GM21447 (cell line): Measurements from ENCODE around the gene PLCB3.

Experiments used
- ATAC-seq: cut with Tn5 transposase; IDR thresholded peaks from one replicate; pipeline ENCODE4 v1.9.1; 2021; ENCODE audit not compliant: unreplicated experiment

The PLCB3 gene

DNA sequence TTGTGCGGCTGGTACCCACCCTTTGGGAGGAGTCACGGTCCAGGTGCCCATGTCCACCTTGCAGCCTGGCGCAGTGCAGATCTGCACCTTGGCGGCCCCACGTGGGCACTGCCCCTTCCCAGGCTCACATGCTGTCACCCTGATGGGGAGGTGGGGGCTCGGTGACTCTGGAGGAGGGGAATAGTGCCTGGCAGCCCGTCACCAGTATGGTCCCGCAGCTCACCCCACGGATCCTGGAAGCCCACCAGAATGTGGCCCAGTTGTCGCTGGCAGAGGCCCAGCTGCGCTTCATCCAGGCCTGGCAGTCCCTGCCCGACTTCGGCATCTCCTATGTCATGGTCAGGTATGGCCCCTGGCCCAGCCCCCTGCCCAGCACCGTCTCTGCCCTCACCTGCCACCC is 30.5 kb upstream of the PLCB3 start:
- ATAC-seq: no peak

DNA sequence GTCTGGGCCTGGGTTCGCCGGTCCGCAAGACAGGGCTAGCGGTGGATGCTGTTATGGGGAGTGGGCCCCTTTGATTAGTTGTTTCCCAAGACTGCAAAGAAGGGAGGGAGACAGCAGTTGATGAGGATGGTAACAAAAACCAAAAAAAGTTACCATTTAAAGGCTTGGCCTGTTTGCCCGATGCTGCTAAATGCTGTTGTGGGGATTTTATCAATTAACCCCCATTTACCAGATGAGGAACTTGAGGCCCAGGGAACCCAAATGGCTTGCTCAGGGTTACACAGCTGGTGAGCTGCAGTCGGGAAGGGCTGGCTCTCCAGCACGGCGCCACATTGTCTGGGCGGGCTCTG is 28.7 kb upstream of the PLCB3 start:
- ATAC-seq: no peak

DNA sequence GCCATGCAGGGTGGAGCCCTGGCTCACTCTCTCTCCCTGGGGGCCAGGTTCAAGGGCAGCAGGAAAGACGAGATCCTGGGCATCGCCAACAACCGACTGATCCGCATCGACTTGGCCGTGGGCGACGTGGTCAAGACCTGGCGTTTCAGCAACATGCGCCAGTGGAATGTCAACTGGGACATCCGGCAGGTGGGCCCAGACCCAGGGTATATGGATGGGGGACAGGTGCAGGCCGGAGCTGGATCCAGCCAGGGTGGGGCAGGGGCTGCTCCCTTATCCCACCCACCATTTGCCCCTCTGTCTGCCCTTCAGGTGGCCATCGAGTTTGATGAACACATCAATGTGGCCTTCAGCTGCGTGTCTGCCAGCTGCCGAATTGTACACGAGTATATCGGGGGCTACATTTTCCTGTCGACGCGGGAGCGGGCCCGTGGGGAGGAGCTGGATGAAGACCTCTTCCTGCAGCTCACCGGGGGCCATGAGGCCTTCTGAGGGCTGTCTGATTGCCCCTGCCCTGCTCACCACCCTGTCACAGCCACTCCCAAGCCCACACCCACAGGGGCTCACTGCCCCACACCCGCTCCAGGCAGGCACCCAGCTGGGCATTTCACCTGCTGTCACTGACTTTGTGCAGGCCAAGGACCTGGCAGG is 28.2 kb upstream of the PLCB3 start:
- ATAC-seq: no peak

DNA sequence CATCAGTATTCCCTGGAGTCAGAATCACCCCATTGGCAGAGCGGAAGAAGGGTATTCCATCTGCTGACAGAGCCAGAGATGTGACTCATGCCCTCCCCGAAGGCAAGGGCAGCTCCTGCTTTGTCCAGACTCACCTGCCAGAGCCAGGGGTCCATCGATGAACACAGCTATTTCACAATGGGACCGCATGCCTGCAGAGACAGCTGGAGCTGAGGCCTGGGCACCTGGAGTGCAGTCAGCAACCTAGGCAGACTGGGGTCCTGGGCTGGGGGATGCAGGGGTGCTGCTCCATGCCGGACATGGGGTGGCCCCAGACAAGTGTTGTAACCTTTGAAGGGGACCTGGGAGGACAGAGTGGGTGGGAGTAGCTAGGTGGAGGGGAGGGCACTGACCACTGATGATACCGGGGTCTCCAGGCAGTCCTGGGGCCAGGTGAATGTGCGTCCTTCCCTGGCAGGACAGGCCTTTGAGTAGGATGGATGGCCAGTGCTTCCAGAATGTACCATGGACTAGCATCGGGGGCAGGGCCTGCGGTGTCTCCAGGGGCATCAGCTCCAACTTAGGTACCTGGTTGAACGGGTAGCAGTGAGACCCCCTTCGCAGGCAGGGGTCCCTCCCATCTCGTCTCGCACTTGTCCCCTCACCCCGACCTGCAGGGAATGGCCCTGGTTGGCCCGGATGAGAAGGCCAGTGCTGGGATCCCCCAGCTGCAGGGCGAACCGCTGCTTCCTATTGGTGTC is 27.0 kb upstream of the PLCB3 start:
- no peak for ATAC-seq

DNA sequence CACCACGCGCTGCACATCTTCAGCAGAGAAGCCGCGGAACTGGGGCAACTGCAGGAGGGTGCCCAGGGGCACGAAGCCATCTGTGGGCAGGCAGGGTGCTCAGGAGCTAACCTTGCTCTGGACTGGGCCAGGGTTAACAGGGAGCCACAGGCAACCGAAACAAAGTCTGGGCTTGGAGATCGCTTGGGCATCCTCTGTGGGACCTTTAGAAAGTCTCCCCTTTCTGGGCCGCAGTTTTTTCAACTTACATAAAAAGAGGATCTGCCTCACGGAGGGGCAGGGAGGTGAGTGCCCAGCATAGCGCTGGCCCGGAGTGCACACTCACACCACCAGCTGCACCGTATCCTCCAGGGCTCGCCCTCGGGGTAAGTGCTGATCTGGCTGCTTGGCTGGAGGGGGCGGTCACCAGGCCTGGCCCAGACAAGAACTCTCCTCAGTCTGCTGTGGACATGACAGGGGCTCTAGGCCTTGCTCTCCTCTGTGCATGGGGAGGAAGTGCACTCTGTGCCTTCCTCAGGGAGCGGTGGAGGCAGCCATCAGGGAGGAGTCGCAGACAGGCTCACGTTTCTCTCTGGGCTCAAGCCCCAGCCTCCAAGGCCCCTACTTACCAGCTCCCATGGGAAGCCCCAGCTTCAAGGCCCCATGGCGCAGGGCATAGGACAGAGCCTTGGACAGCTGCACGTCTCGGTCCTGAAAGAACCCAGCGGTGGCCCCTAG is 26.3 kb upstream of the PLCB3 start:
- no peak for ATAC-seq

DNA sequence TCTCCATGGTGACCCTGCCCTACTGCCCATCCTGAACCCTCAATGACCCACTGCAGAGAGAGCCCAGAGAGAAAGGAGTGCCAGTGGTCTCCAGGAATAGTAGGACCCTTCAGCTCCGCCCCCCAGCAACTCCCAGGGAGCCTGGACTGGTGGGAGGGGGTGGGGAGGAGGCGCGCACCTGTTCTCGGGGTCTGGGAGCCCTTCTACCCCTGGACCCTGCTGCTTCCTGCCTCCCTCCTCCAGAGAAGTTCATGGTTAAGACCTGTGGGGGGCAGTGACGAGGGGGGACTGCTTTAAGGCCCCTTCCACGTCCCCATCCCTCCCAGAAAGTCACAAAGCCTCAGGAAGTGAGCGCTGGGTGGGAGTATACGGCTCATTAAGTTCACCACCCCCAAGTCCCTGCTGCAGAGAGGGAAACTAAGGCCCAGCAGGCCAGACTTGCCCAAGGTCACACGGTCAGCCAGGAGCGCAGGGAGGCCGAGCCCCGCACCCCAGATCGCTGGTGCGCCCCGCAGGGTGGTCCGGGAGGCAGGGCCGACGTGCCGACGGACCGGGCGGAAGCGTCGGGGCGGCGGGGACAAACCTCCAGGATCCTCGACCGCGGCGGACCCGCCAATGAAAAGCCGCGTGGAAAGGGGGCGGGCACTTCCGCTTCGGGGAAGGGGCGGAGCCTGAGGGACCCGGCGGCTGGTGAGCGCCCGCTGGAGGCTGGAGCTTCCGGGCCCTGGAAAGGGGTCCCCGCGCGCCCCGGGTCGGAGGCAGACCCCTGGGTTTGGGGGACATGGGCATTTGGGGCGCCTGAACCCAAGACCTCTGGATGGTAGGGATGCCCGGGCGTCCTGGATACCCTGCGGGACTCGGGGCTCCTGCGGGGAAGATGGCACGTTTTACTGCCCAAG is 25.5 kb upstream of the PLCB3 start, which contains the start of the genes NUDT22 and TRPT1:
Gene NUDT22 (plus strand): TSS at position 667 of the 899 bp plus-strand sequence. CDS start 379 bp downstream, outside the sequence.
Gene TRPT1 (minus strand): TSS at position 579 of the 899 bp plus-strand sequence. CDS start 326 bp downstream, at position 253.
- ATAC-seq: peak; percentile 29

DNA sequence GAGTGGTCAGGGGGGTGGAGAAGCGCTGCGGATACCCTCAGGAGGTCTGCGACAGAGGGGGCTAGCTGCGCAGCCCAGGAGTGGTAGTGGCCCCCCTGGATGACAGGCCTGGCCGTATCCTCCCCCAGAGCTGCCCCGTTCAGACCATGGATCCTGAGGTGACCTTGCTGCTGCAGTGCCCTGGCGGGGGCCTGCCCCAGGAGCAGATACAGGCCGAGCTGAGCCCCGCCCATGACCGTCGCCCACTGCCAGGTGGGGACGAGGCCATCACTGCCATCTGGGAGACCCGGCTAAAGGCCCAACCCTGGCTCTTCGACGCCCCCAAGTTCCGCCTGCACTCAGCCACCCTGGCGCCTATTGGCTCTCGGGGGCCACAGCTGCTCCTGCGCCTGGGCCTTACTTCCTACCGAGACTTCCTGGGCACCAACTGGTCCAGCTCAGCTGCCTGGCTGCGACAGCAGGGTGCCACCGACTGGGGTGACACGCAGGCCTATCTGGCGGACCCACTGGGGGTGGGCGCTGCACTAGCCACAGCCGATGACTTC is 24.8 kb upstream of the PLCB3 start:
- peak; percentile 39 for ATAC-seq

DNA sequence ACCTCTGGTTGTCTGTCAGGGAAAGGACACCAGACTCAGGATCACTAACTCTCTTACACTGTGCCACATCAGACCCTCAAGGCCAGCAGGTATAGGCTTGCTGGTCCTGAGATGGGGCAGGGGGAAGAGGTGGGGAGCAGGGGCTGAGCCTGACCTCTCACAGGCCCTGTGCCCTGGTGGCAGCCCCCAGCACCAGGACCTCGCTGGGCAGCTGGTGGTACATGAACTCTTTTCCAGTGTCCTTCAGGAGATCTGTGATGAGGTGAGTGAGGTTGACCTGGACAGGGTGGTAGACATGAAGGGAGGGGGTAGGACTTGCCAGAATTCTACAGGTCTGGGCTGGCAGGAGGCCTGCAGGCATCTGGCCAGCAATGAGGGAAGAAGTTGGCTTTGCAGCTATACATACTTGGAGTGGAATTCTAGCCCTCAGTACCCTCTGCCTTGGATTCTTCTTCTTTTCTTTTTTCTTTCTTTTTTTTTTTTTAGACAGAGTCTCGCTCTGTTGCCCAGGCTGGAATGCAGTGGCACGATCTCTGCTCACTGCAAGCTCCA is 23.8 kb upstream of the PLCB3 start:
- ATAC-seq: no peak

DNA sequence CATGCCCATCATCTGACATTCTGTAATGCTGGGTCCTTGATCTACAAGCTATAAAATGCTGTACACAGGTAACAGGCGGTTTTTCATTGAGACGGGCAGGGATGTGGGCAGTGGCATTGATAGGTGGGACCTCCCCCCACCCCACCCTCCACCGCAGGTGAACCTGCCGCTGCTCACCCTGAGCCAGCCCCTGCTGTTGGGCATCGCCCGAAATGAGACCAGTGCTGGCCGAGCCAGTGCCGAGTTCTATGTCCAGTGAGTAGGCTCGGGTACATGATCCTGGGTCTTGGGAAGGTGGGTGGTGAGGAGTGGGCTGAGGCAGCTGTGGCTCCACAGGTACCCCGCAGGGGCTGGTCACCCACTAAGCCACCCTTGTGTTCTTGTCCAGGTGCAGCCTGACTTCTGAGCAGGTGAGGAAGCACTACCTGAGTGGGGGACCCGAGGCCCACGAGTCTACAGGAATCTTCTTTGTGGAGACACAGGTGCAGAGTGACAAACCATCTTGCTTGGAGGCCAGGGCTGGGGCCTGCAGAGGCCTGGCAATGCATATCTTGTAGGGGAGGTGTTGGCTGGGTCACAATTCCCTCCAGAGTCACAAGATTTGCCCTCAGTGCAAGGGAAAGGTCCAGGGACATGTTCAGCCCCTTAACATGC is 22.1 kb upstream of the PLCB3 start:
- ATAC-seq: no peak

DNA sequence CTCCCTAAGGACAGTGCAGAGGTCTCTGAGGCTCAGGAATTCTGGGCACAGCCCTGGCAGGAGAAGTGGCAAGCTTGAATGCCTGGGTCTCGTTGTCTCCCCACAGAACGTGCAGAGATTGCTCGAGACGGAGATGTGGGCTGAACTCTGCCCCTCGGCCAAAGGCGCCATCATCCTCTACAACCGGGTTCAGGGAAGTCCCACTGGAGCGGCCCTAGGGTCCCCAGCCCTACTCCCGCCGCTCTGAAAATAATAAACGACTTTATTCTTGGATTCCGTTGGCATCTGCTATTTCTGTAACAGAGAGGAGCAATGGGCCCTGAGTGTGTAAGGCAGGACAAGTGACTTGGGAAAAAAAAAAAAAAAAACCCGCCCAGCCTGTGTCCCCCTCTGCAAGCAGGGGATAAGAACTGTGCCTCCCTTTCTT is 21.6 kb upstream of the PLCB3 start:
- ATAC-seq: no peak

DNA sequence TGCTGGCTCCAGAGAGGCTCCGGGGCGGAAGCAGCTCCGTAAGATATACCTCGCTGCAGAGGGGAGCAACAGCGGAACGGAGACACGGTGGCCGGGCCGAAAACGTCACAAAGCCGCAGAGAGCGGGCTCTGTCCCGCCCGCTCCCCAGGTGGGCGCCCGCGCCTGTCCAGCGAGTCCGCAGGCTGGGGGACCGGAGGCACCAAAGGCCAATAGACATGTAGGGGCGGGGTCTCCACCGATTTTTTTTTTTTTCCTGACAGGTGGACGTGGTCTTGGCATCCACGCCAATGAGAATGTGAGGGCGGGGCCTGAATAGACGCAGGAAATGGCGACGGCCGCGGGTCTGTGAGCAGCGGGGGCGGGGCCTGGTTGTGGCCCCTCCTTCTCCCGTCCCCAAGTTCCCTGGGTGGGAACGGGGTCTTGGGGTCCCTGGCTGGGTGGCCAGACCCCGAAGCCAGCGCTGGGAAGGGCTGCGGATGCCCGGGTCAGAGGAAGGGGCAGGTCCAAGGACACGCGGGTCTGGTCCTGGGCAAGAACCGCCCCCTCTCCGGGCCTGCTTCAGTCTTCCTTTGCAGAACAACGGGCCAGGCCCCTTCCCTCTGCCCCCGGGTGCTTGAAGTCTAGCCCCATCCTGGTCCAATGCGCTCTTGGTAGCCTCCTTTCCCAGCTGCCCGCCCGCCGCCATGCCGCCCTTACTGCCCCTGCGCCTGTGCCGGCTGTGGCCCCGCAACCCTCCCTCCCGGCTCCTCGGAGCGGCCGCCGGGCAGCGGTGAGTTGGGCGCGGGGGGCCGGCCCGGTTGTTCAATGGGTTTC is 21.0 kb upstream of the PLCB3 start, which contains the start of gene DNAJC4:
Gene DNAJC4 (plus strand): TSS at position 378 of the 814 bp plus-strand sequence. CDS start 307 bp downstream, at position 685.
- peak; percentile 46 for ATAC-seq

DNA sequence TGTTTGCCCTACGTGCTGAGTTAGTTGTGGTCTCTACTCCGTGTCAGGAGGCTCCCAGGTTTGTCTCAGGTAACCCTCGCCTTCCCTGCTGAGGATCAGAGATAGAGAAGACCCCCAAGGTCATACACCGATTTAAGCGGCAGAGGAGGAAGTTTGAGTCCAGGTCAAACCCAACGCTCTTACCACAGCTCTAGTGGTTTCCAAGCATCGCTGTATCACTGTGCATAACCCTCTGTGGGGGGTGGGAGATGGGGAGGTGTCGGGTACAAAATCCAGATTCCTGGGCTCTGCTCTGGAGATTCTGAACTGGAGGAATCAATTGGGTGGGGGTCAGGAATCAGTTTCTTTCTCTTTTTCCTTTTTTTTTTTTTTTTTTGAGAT is 20.4 kb upstream of the PLCB3 start:
- ATAC-seq: no peak

DNA sequence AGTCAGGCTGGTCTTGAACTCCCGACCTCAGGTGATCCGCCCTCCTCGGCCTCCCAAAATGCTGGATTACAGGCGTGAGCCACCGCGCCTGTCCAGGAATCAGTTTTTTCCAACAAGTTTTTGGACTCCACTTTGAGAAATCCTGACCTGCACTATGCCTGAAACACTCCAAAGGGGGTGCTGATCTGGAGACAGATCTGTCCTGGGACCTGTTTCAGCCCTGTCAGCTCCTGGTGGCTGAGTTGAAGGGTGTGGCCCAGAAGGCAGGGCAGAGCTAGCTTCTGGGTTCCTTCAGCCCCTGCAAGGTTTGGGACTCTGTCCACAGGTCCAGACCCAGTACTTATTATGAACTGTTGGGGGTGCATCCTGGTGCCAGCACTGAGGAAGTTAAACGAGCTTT is 19.8 kb upstream of the PLCB3 start:
- ATAC-seq: no peak

DNA sequence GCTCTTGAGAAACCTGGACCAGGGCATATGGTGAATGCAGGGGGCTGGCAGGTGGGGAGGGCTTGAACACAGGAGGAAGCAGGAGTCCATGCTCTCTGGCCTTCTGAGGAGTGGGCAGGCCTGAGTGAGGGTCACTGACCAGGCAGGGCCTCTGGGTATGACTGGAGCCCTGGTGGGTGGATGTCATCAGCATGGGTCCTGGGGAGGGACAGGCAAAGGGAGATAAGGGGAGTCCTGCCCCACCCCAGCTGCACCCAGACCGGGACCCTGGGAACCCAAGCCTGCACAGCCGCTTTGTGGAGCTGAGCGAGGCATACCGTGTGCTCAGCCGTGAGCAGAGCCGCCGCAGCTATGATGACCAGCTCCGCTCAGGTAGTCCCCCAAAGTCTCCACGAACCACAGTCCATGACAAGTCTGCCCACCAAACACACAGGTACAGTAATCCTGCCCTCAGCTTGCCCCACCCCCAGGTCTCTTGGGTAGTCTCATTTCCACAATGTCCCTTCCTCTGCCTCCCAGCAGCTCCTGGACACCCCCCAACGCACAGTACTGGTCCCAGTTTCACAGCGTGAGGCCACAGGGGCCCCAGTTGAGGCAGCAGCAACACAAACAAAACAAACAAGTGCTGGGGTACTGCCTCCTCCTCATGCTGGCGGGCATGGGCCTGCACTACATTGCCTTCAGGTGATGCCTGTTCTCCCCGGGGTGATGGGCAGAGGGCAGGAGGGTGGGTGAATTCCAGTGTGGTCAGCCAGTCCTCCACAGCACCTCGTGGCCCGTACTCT is 19.0 kb upstream of the PLCB3 start:
- no peak for ATAC-seq

DNA sequence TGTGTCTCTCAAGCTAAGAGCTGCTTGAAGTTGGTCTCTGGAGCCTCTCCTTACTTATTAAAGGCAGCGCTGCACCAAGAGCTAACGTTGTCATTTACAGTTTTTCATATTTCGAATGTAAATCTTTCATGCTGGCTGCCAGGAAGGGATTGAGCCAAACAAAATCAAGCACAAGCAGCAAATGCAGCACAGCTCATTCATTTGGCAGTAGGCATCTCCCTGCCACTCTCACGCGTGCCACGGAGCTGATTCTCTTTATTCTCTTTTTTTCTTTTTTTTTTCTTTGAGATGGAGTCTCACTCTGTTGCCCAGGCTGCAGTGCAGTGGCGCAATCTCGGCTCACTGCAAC is 18.4 kb upstream of the PLCB3 start:
- no peak for ATAC-seq

DNA sequence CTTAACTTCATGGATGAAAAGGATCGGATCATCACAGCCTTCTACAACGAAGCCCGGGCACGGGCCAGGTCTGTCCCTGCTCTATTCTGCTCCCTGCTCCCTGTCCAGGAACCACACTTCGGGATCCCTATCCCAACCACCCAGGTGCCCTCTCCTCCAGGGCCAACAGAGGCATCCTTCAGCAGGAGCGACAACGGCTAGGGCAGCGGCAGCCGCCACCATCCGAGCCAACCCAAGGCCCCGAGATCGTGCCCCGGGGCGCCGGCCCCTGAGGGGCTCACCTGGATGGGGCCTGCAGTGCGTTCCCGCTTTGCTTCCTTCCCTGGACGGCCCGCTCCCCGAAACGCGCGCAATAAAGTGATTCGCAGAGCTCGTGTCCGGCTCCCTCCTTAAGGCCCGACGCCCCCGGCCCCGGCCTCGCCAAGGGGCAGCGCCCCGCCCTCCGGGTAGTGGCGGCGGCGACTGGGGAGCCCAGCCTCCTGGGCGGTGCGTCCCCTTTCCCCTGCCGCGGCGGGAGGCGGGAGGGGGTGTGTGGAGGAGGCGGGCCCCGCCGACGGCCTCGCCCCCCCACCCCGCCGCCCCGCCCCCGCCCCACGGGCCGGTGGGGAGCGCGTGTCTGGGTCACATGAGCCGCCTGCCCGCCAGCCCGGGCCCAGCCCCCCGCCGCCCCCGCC is 17.3 kb upstream of the PLCB3 start, which contains the start of gene VEGFB:
Gene VEGFB (plus strand): TSS at position 672 of the 674 bp plus-strand sequence. CDS start 250 bp downstream, outside the sequence.
- ATAC-seq: no peak

DNA sequence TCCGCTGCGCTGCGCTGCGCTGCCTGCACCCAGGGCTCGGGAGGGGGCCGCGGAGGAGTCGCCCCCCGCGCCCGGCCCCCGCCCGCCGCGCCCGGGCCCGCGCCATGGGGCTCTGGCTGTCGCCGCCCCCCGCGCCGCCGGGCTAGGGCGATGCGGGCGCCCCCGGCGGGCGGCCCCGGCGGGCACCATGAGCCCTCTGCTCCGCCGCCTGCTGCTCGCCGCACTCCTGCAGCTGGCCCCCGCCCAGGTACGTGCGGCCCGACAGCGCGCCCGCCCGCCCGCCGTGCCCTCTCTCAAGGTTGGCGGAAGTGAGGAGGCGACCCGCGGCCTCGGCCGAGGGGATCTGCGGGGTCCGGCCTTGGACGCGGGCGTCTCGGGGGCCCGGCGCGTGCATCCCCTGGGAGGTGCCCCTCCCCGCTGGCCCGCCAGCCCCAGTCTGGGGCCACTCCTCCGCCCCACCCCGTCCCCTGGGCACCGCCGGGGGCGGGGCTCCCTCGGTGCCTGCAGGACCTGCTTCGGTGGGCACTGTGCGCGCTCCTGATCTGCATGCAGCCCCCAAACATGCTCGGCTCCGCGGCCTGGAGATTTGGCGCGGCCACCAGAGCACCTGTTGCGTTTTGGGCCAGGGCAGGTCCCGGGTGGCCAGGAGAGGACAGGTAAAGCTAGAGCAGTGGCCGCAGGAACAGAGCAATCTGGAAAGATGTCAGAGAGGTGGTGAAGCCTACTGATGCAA is 16.5 kb upstream of the PLCB3 start:
- ATAC-seq: no peak
